ENCODE results near the gene RNF125. TPM values are rescaled to one million over a fixed set of nuclear protein-coding genes. Genes with fewer than 3 reads are reported as not detected.

RNF125 gene
- total and polyA plus RNA-seq, 2 experiments from 2014 or later: 11.4 to 29.2 TPM

DNA sequence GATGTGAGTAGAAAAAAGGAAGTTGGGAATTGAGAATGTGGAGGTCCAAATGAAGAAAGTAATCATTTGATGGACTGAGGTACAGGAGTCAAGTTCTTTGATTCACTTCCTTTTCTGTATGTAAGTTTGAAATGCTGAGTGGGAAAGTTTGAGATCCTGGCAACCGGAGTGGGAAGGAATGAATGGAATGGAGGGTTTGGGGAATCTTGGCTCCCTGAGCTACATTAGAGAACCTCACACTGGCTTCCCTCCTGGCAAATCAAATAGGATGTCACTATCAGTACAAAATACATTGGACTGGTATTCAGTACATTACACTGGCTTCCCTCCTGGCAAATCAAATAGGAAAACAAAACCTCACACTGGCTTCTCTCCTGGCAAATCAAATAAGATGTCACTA lies 63.3 kb downstream of the RNF125 start:
- H3K4me3 ChIP-seq: no peak overlapping the region
- Mint-ChIP-seq H3K4me1 (peaks cover 9% of the 10 kb centered on the region), H3K4me3 (no peak overlapping the region), H3K27me3 (ENCODE audit: insufficient read depth, low read depth, poor library complexity) (peaks cover 4% of the 10 kb centered on the region), H3K27ac (no peak overlapping the region), H3K9me3 (no peaks in the 10 kb centered on the region), H3K36me3 (ENCODE audit: low read depth) (no peaks in the 10 kb centered on the region; the same call in 2 of the 3 replicates)
- TF ChIP-seq ZNF331 (CRISPR knock-in tag; IDR thresholded peaks at IDR 0.05; ENCODE audit: low read depth) (no peak), POLR2AphosphoS5 (IDR thresholded peaks at IDR 0.05; ENCODE audit: low read depth) (no peak), ZNF114 (CRISPR knock-in tag; IDR thresholded peaks at IDR 0.05) (no peak), NANOG (IDR thresholded peaks at IDR 0.05; ENCODE audit: borderline replicate concordance) (no peak), JUNB (IDR thresholded peaks at IDR 0.05; ENCODE audit: unreplicated experiment) (no peak), STAT1 (IDR thresholded peaks at IDR 0.05; ENCODE audit: unreplicated experiment) (no peak), EZH2 (IDR thresholded peaks at IDR 0.05; ENCODE audit: low read depth, unreplicated experiment) (no peak)
- TF ChIP-seq, protein P1, sequence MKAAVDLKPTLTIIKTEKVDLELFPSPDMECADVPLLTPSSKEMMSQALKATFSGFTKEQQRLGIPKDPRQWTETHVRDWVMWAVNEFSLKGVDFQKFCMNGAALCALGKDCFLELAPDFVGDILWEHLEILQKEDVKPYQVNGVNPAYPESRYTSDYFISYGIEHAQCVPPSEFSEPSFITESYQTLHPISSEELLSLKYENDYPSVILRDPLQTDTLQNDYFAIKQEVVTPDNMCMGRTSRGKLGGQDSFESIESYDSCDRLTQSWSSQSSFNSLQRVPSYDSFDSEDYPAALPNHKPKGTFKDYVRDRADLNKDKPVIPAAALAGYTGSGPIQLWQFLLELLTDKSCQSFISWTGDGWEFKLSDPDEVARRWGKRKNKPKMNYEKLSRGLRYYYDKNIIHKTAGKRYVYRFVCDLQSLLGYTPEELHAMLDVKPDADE (IDR thresholded peaks at IDR 0.05): no peak
- TF ChIP-seq, protein P2, sequence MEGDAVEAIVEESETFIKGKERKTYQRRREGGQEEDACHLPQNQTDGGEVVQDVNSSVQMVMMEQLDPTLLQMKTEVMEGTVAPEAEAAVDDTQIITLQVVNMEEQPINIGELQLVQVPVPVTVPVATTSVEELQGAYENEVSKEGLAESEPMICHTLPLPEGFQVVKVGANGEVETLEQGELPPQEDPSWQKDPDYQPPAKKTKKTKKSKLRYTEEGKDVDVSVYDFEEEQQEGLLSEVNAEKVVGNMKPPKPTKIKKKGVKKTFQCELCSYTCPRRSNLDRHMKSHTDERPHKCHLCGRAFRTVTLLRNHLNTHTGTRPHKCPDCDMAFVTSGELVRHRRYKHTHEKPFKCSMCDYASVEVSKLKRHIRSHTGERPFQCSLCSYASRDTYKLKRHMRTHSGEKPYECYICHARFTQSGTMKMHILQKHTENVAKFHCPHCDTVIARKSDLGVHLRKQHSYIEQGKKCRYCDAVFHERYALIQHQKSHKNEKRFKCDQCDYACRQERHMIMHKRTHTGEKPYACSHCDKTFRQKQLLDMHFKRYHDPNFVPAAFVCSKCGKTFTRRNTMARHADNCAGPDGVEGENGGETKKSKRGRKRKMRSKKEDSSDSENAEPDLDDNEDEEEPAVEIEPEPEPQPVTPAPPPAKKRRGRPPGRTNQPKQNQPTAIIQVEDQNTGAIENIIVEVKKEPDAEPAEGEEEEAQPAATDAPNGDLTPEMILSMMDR (conservative IDR thresholded peaks at IDR 0.05; ENCODE audit: low read depth in 2 of 2): no peak
- TF ChIP-seq, protein P3, sequence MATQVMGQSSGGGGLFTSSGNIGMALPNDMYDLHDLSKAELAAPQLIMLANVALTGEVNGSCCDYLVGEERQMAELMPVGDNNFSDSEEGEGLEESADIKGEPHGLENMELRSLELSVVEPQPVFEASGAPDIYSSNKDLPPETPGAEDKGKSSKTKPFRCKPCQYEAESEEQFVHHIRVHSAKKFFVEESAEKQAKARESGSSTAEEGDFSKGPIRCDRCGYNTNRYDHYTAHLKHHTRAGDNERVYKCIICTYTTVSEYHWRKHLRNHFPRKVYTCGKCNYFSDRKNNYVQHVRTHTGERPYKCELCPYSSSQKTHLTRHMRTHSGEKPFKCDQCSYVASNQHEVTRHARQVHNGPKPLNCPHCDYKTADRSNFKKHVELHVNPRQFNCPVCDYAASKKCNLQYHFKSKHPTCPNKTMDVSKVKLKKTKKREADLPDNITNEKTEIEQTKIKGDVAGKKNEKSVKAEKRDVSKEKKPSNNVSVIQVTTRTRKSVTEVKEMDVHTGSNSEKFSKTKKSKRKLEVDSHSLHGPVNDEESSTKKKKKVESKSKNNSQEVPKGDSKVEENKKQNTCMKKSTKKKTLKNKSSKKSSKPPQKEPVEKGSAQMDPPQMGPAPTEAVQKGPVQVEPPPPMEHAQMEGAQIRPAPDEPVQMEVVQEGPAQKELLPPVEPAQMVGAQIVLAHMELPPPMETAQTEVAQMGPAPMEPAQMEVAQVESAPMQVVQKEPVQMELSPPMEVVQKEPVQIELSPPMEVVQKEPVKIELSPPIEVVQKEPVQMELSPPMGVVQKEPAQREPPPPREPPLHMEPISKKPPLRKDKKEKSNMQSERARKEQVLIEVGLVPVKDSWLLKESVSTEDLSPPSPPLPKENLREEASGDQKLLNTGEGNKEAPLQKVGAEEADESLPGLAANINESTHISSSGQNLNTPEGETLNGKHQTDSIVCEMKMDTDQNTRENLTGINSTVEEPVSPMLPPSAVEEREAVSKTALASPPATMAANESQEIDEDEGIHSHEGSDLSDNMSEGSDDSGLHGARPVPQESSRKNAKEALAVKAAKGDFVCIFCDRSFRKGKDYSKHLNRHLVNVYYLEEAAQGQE (IDR thresholded peaks at IDR 0.05; ENCODE audit: unreplicated experiment): no peak
- TF ChIP-seq, protein P4, sequence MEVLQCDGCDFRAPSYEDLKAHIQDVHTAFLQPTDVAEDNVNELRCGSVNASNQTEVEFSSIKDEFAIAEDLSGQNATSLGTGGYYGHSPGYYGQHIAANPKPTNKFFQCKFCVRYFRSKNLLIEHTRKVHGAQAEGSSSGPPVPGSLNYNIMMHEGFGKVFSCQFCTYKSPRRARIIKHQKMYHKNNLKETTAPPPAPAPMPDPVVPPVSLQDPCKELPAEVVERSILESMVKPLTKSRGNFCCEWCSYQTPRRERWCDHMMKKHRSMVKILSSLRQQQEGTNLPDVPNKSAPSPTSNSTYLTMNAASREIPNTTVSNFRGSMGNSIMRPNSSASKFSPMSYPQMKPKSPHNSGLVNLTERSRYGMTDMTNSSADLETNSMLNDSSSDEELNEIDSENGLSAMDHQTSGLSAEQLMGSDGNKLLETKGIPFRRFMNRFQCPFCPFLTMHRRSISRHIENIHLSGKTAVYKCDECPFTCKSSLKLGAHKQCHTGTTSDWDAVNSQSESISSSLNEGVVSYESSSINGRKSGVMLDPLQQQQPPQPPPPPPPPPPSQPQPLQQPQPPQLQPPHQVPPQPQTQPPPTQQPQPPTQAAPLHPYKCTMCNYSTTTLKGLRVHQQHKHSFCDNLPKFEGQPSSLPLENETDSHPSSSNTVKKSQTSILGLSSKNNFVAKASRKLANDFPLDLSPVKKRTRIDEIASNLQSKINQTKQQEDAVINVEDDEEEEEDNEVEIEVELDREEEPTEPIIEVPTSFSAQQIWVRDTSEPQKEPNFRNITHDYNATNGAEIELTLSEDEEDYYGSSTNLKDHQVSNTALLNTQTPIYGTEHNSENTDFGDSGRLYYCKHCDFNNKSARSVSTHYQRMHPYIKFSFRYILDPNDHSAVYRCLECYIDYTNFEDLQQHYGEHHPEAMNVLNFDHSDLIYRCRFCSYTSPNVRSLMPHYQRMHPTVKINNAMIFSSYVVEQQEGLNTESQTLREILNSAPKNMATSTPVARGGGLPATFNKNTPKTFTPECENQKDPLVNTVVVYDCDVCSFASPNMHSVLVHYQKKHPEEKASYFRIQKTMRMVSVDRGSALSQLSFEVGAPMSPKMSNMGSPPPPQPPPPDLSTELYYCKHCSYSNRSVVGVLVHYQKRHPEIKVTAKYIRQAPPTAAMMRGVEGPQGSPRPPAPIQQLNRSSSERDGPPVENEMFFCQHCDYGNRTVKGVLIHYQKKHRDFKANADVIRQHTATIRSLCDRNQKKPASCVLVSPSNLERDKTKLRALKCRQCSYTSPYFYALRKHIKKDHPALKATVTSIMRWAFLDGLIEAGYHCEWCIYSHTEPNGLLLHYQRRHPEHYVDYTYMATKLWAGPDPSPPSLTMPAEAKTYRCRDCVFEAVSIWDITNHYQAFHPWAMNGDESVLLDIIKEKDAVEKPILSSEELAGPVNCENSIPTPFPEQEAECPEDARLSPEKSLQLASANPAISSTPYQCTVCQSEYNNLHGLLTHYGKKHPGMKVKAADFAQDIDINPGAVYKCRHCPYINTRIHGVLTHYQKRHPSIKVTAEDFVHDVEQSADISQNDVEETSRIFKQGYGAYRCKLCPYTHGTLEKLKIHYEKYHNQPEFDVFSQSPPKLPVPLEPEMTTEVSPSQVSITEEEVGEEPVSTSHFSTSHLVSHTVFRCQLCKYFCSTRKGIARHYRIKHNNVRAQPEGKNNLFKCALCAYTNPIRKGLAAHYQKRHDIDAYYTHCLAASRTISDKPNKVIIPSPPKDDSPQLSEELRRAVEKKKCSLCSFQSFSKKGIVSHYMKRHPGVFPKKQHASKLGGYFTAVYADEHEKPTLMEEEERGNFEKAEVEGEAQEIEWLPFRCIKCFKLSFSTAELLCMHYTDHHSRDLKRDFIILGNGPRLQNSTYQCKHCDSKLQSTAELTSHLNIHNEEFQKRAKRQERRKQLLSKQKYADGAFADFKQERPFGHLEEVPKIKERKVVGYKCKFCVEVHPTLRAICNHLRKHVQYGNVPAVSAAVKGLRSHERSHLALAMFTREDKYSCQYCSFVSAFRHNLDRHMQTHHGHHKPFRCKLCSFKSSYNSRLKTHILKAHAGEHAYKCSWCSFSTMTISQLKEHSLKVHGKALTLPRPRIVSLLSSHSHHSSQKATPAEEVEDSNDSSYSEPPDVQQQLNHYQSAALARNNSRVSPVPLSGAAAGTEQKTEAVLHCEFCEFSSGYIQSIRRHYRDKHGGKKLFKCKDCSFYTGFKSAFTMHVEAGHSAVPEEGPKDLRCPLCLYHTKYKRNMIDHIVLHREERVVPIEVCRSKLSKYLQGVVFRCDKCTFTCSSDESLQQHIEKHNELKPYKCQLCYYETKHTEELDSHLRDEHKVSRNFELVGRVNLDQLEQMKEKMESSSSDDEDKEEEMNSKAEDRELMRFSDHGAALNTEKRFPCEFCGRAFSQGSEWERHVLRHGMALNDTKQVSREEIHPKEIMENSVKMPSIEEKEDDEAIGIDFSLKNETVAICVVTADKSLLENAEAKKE (CRISPR knock-in tag; IDR thresholded peaks at IDR 0.05): no peak
- H2AFZ ChIP-seq: no peak overlapping the region
- no peaks in the 10 kb centered on the region for H4K20me1 ChIP-seq (replicated peaks; ENCODE audit: insufficient read depth)
- 0 out of 2 replicates have a peak, but pooled peaks cover 5% of the 10 kb centered on the region for H3K9me2 ChIP-seq (ENCODE audit: insufficient read depth)
- DNase-seq (ENCODE audit: low spot score) (no peak), ATAC-seq (no peak)
- H3K27ac ChIP-seq (ENCODE audit: low read depth): no peak overlapping the region
- no peaks in the 10 kb centered on the region for H3F3A ChIP-seq (replicated peaks; ENCODE audit: low read depth)
- H3K27me3 ChIP-seq (ENCODE audit: insufficient read depth): no peaks in the 10 kb centered on the region
- no peaks in the 10 kb centered on the region for H3K79me2 ChIP-seq (replicated peaks; ENCODE audit: insufficient read depth)
- no peaks in the 10 kb centered on the region; the same call in 1 of the 2 replicates for H3K4me1 ChIP-seq (ENCODE audit: insufficient read depth)
- no peaks in the 10 kb centered on the region for H3K36me3 ChIP-seq (ENCODE audit: insufficient read depth)
- H3K4me2 ChIP-seq: no peak overlapping the region

Measured in GM23338 (cell line).